GM21786 (cell line): Measurements from ENCODE around the gene TBC1D13.
A peak's percentile ranks its signal among the peaks of the same experiment; 100 is the strongest.
"Not testable (repeated sequence)": the region's sequence is repeated elsewhere in the genome, so short reads cannot be mapped to it uniquely, and the experiment has no call there.

ENCODE experiments used
- ATAC-seq: cut with Tn5 transposase; IDR thresholded peaks from one replicate; pipeline ENCODE4 v1.9.1; 2021; ENCODE audit not compliant: unreplicated experiment

TBC1D13 gene

GRCh38 chr9:128786681-128787601 is at the start of gene TBC1D13:
Gene TBC1D13 (plus strand): TSS chr9:128787253. CDS start chr9:128787354, 101 bp downstream.
- ATAC-seq, result peak; percentile 80

- no peak for ATAC-seq
These were observed 44.7 kb upstream of the TBC1D13 start for GRCh38 chr9:128742401-128742800.

- no peak for ATAC-seq
These were observed 43.6 kb upstream of the TBC1D13 start for GRCh38 chr9:128743421-128743820.

GRCh38 chr9:128747241-128747640 is 39.8 kb upstream of the TBC1D13 start:
- no peak for ATAC-seq

- no peak for ATAC-seq
These were observed 36.0 kb upstream of the TBC1D13 start for GRCh38 chr9:128750926-128751595.

- ATAC-seq, result no peak
These were observed 33.4 kb upstream of the TBC1D13 start for GRCh38 chr9:128753627-128754026.

GRCh38 chr9:128757602-128758001 is 29.5 kb upstream of the TBC1D13 start:
- ATAC-seq, result no peak

GRCh38 chr9:128762671-128763449 is 24.2 kb upstream of the TBC1D13 start:
- no peak for ATAC-seq

GRCh38 chr9:128764361-128764760 is 22.7 kb upstream of the TBC1D13 start:
- ATAC-seq, result no peak

GRCh38 chr9:128765499-128765898 is 21.6 kb upstream of the TBC1D13 start:
- no peak for ATAC-seq

GRCh38 chr9:128768606-128769005 is 18.4 kb upstream of the TBC1D13 start:
- no peak for ATAC-seq

GRCh38 chr9:128770286-128771030 is 16.6 kb upstream of the TBC1D13 start:
- ATAC-seq, result no peak

- peak; percentile 27 for ATAC-seq
These were observed 15.8 kb upstream of the TBC1D13 start for GRCh38 chr9:128771094-128771721.

GRCh38 chr9:128771745-128772519 is 15.1 kb upstream of the TBC1D13 start, which contains the start of gene ZER1:
Gene ZER1 (minus strand): TSS chr9:128771927. CDS start chr9:128755565, 16,362 bp downstream.
- ATAC-seq, result peak; percentile 88

- ATAC-seq, result no peak
These were observed 14.0 kb upstream of the TBC1D13 start for GRCh38 chr9:128773049-128773448.

GRCh38 chr9:128774804-128775203 is 12.2 kb upstream of the TBC1D13 start:
- ATAC-seq, result no peak

- ATAC-seq, result not testable (repeated sequence)
These were observed 7.0 kb upstream of the TBC1D13 start for GRCh38 chr9:128780093-128780492.

- no peak for ATAC-seq
These were observed 5.6 kb upstream of the TBC1D13 start for GRCh38 chr9:128781187-128782070.
